BE2C (cell line): ENCODE results near the gene CUL1.

Experiments used
- DNase-seq: peaks from one replicate; pipeline ENCODE4 v3.0.0-alpha.2; 2020
- H3K27me3 ChIP-seq: fragments of 250-450 bp; sonication (Bioruptor Pico); 2 replicates; pipeline ENCODE4 v1.5.1; 2020; ENCODE audit warnings: mild to moderate bottlenecking
- H3K36me3 ChIP-seq: fragments of 250-450 bp; sonication (Bioruptor Pico); 2 replicates; pipeline ENCODE4 v1.5.1; 2020; ENCODE audit warnings: mild to moderate bottlenecking
- H3K4me1 ChIP-seq: fragments of 250-450 bp; sonication (Bioruptor Pico); 2 replicates; pipeline ENCODE4 v1.5.1; 2020
- H3K4me3 ChIP-seq: 2 replicates; pipeline ENCODE4 v1.5.1; 2011; ENCODE audit warnings: low read depth, low read length
- H3K9me3 ChIP-seq: fragments of 250-450 bp; sonication (Bioruptor Pico); 2 replicates; pipeline ENCODE4 v1.5.1; 2020
- TF ChIP-seq, protein P1 (sequence below): IDR thresholded peaks from 2 replicates; pipeline ENCODE4 v1.5.1; 2012; ENCODE audit warnings: mild to moderate bottlenecking, low read depth, low read length

CUL1 gene

GRCh38 chr7:148698007-148698396, 701 bp upstream of the CUL1 start:
- Histone ChIP-seq H3K4me3 (peak overlapping the region; percentile 87), H3K4me1 (peaks cover 14% of the 10 kb centered on the region), H3K36me3 (peaks cover 7% of the 10 kb centered on the region), H3K9me3 (no peaks in the 10 kb centered on the region), H3K27me3 (peaks cover 4% of the 10 kb centered on the region)
- TF ChIP-seq, protein P1, sequence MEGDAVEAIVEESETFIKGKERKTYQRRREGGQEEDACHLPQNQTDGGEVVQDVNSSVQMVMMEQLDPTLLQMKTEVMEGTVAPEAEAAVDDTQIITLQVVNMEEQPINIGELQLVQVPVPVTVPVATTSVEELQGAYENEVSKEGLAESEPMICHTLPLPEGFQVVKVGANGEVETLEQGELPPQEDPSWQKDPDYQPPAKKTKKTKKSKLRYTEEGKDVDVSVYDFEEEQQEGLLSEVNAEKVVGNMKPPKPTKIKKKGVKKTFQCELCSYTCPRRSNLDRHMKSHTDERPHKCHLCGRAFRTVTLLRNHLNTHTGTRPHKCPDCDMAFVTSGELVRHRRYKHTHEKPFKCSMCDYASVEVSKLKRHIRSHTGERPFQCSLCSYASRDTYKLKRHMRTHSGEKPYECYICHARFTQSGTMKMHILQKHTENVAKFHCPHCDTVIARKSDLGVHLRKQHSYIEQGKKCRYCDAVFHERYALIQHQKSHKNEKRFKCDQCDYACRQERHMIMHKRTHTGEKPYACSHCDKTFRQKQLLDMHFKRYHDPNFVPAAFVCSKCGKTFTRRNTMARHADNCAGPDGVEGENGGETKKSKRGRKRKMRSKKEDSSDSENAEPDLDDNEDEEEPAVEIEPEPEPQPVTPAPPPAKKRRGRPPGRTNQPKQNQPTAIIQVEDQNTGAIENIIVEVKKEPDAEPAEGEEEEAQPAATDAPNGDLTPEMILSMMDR = no peak
- DNase-seq = no peak

GRCh38 chr7:148699024-148699781, 500 bp downstream of the CUL1 start:
- TF ChIP-seq, protein P1 = no peak
- no peaks in the 10 kb centered on the region for H3K9me3 ChIP-seq
- DNase-seq = peak; percentile 62
- H3K36me3 ChIP-seq = peaks cover 7% of the 10 kb centered on the region
- H3K27me3 ChIP-seq = peaks cover 4% of the 10 kb centered on the region
- H3K4me3 ChIP-seq = peak overlapping the region; percentile 87
- H3K4me1 ChIP-seq = peaks cover 14% of the 10 kb centered on the region

DNA sequence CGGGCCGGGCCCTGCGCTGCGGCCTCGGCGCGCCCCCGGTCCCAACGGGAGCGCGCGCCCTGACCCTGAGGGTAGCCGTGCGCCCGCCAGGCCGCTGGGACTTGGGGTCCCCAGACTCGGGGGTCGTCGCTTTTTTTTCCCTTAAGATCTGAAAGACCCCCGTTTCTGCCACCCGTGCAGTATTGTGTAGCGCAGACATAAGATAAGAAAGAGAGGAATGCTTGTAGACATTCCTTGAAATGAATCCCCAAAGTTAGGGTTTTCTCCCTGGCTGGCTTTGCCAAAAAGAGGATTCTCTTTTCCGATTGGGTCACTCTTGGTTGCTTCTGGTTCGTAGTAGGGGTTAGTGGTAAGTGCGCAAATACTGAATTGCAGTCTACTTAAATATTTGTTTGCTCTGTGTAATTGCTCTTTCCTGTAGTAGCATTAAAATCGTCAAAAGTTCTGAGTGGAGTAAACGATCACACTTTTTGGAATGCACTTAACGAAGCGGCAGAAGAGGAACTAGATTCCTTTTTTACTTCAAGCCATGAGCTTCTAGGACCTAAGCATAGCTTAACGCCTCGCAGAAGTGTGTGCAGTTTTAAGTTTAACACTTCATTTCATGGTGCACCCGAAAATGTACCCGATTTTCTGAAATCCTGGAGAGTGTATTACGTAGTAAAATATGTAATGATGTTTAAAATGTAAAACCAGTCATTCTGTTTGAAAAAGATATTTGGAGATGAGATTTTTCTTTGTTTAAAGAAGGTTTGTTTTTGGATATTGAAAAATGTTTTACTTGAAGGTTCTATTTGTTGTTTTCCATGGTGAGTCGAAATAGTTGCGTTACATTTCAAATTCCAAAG, 1.3 kb downstream of the CUL1 start:
- peaks cover 14% of the 10 kb centered on the region for H3K4me1 ChIP-seq
- no peak for DNase-seq

DNA sequence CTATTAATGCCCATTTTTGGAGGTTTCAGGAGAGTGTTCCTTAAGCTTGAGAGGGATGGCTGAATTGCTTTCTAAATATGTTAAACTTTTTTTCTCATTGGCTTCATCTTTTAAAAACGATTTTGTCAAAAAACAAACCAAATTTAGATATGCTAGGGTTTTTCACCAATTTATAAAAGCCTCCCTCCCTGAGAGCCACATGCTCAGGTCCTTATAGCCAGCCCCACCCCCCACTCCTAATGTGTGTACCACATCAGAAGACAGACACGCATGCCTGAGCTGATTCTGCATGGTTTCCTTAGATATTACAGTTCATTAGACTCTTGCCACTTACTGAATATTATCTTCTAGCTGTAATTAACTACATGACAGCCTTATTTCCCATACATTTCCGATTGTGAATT, 2.0 kb downstream of the CUL1 start:
- TF ChIP-seq, protein P1 = no peak
- peak; percentile 62 for DNase-seq
- peaks cover 4% of the 10 kb centered on the region for H3K27me3 ChIP-seq
- peak overlapping the region; percentile 87 for H3K4me3 ChIP-seq
- H3K4me1 ChIP-seq = peaks cover 14% of the 10 kb centered on the region
- no peaks in the 10 kb centered on the region for H3K9me3 ChIP-seq
- peaks cover 7% of the 10 kb centered on the region for H3K36me3 ChIP-seq

More for the DNA sequence above, 1.3 kb downstream of the CUL1 start:
- peak overlapping the region; percentile 87 for H3K4me3 ChIP-seq
- peaks cover 7% of the 10 kb centered on the region for H3K36me3 ChIP-seq
- TF ChIP-seq, protein P1 = no peak
- no peaks in the 10 kb centered on the region for H3K9me3 ChIP-seq
- H3K27me3 ChIP-seq = peaks cover 4% of the 10 kb centered on the region

GRCh38 chr7:148701414-148701813, 2.7 kb downstream of the CUL1 start:
- peaks cover 7% of the 10 kb centered on the region for H3K36me3 ChIP-seq
- H3K4me1 ChIP-seq = peaks cover 14% of the 10 kb centered on the region
- TF ChIP-seq, protein P1 = no peak
- H3K9me3 ChIP-seq = no peaks in the 10 kb centered on the region
- DNase-seq = no peak
- H3K4me3 ChIP-seq = peak overlapping the region; percentile 87; the same call in 1 of the 2 replicates
- H3K27me3 ChIP-seq = peaks cover 4% of the 10 kb centered on the region
